HepG2 (cell line): Measurements from ENCODE around the gene CD7. TPM values are rescaled to one million over a fixed set of nuclear protein-coding genes. Genes with fewer than 3 reads are reported as not detected.

Experiments
- CEBPG ChIP-seq: IDR thresholded peaks from 2 replicates; pipeline ENCODE4 v1.6.1; 2016
- SNAPC2 ChIP-seq: sonication (generic); formaldehyde crosslinking; IDR thresholded peaks from 2 replicates; pipeline ENCODE4 v1.8.1; 2022; ENCODE audit warnings: mild to moderate bottlenecking, missing genetic modification reagents
- ZBTB7B ChIP-seq: sonication (generic); formaldehyde crosslinking; IDR thresholded peaks from 2 replicates; pipeline ENCODE4 v1.4.0; 2020; ENCODE audit warnings: missing genetic modification reagents
- ZNF296 ChIP-seq: sonication (generic); formaldehyde crosslinking; conservative IDR thresholded peaks from 2 replicates; pipeline ENCODE4 v1.5.0; 2020; ENCODE audit warnings: mild to moderate bottlenecking, missing genetic modification reagents
- ZNF430 ChIP-seq: sonication (generic); formaldehyde crosslinking; IDR thresholded peaks from 2 replicates; pipeline ENCODE4 v1.9.0; 2021; ENCODE audit warnings: mild to moderate bottlenecking, missing genetic modification reagents
- ZNF607 ChIP-seq: sonication (generic); formaldehyde crosslinking; IDR thresholded peaks from 2 replicates; pipeline ENCODE4 v1.5.1; 2020; ENCODE audit warnings: missing genetic modification reagents, mild to moderate bottlenecking, borderline replicate concordance
- ZNF761 ChIP-seq: sonication (generic); formaldehyde crosslinking; conservative IDR thresholded peaks from 2 replicates; pipeline ENCODE4 v1.4.0; 2020; ENCODE audit warnings: mild to moderate bottlenecking, missing genetic modification reagents
- ZNF781 ChIP-seq: sonication (generic); formaldehyde crosslinking; IDR thresholded peaks from 2 replicates; pipeline ENCODE4 v1.5.1; 2020; ENCODE audit warnings: borderline replicate concordance, mild to moderate bottlenecking, missing genetic modification reagents; ENCODE audit errors: not compliant biosample characterization
- ZNF816 ChIP-seq: sonication (generic); formaldehyde crosslinking; IDR thresholded peaks from 2 replicates; pipeline ENCODE4 v1.8.0; 2022; ENCODE audit warnings: missing genetic modification reagents, mild to moderate bottlenecking, borderline replicate concordance
- polyA plus RNA-seq, 8 experiments: library from polyadenylated mRNA; depleted of rRNA in 3 of 8; stranded (reverse) in 7 of 8; unstranded in 1 of 8; fragments of >200 nt; fragmentation: Illumina TruSeq in 4 of 8; extraction: Trizol in 4 of 8; gene quantifications; 2 replicates each; pipeline versions ENCODE4 v1.2.1 to v1.2.3, GENCODE V29; 2011 to 2016; ENCODE audit warnings: low read depth in 4 of 8, missing spikeins in 1 of 8, mixed read lengths in 1 of 8; ENCODE audit not compliant: insufficient read depth in 1 of 8
- total RNA-seq, 5 experiments: library from RNA; depleted of rRNA; stranded (reverse); fragments of >200 nt; fragmentation: Illumina TruSeq; extraction: Trizol; gene quantifications; 2 replicates each; pipeline ENCODE4 v1.2.3, GENCODE V29; 2016; ENCODE audit warnings: low read depth in 1 of 5
- TF ChIP-seq, protein P1 (sequence below): sonication (generic); formaldehyde crosslinking; IDR thresholded peaks from 2 replicates; pipeline ENCODE4 v1.4.0; 2020; ENCODE audit warnings: missing genetic modification reagents
- TF ChIP-seq, protein P2 (sequence below): sonication (generic); formaldehyde crosslinking; IDR thresholded peaks from 2 replicates; pipeline ENCODE4 v1.4.0; 2020; ENCODE audit warnings: missing genetic modification reagents, borderline replicate concordance

Gene CD7
- total and polyA plus RNA-seq, 2 of the 13 experiments (the other 11 are each of a cell fraction or from before 2014, with no cell fraction given) = 67.6 to 76.4 TPM

DNA sequence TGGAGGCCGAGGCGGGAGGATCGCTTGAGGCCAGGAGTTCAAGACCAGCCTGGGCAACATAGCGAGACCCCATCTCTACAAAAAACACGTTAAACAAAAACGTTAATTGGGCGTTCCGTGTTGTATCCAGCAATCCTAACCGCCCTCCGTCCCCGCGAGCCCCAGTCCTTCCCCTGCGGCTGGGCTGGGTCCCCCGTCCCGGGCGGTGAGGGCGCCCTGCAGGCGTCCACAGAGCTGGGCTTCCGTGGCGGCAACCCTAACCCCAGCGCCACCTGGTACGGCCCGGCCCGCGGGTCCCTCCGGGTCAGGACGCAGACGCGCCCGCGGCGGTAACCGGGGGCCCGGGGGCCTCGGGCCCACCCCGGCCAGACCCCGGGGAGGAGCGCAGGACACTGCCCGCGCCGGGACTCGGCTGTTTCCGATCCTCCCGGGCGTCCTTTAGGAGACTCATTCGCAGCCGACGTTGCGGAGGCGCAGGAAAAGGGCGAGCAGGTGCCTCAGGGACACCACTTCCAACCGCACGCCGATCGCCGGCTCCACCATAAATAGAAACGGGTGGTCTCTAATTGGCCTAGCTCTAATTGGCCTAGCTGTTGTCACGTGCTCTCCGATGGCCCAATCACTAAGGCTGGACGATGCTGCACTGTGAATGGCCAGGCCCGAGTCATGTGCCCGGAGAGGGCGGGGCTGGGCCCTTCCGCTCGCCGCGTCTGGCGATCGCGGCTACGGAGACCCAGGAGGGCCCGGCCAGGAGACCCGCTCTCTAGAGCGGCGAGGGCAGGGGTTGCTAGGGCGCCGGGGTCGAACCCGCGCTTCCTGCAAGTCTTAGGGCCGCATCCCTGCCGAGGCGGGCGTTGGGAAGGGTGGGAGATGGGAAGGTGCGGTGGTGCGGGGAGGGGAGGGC, 24.9 kb downstream of the CD7 start (continued):
- TF ChIP-seq, protein P1, sequence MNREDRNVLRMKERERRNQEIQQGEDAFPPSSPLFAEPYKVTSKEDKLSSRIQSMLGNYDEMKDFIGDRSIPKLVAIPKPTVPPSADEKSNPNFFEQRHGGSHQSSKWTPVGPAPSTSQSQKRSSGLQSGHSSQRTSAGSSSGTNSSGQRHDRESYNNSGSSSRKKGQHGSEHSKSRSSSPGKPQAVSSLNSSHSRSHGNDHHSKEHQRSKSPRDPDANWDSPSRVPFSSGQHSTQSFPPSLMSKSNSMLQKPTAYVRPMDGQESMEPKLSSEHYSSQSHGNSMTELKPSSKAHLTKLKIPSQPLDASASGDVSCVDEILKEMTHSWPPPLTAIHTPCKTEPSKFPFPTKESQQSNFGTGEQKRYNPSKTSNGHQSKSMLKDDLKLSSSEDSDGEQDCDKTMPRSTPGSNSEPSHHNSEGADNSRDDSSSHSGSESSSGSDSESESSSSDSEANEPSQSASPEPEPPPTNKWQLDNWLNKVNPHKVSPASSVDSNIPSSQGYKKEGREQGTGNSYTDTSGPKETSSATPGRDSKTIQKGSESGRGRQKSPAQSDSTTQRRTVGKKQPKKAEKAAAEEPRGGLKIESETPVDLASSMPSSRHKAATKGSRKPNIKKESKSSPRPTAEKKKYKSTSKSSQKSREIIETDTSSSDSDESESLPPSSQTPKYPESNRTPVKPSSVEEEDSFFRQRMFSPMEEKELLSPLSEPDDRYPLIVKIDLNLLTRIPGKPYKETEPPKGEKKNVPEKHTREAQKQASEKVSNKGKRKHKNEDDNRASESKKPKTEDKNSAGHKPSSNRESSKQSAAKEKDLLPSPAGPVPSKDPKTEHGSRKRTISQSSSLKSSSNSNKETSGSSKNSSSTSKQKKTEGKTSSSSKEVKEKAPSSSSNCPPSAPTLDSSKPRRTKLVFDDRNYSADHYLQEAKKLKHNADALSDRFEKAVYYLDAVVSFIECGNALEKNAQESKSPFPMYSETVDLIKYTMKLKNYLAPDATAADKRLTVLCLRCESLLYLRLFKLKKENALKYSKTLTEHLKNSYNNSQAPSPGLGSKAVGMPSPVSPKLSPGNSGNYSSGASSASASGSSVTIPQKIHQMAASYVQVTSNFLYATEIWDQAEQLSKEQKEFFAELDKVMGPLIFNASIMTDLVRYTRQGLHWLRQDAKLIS (CRISPR knock-in tag) = no peak
- TF ChIP-seq CEBPG (CRISPR knock-in tag) (peak; percentile 54; the same call in 1 of the 2 replicates), ZNF607 (peak; percentile 68), ZBTB7B (CRISPR knock-in tag) (peak; percentile 79), SNAPC2 (CRISPR knock-in tag) (peak; percentile 94; the same call in 1 of the 2 replicates), ZNF296 (CRISPR knock-in tag) (no peak), ZNF761 (no peak), ZNF430 (peak; percentile 78; the same call in 1 of the 2 replicates), ZNF781 (CRISPR knock-in tag) (peak; percentile 24), ZNF816 (0 out of 2 replicates have a peak, but pooled peaks have one; percentile 67)
- TF ChIP-seq, protein P2, sequence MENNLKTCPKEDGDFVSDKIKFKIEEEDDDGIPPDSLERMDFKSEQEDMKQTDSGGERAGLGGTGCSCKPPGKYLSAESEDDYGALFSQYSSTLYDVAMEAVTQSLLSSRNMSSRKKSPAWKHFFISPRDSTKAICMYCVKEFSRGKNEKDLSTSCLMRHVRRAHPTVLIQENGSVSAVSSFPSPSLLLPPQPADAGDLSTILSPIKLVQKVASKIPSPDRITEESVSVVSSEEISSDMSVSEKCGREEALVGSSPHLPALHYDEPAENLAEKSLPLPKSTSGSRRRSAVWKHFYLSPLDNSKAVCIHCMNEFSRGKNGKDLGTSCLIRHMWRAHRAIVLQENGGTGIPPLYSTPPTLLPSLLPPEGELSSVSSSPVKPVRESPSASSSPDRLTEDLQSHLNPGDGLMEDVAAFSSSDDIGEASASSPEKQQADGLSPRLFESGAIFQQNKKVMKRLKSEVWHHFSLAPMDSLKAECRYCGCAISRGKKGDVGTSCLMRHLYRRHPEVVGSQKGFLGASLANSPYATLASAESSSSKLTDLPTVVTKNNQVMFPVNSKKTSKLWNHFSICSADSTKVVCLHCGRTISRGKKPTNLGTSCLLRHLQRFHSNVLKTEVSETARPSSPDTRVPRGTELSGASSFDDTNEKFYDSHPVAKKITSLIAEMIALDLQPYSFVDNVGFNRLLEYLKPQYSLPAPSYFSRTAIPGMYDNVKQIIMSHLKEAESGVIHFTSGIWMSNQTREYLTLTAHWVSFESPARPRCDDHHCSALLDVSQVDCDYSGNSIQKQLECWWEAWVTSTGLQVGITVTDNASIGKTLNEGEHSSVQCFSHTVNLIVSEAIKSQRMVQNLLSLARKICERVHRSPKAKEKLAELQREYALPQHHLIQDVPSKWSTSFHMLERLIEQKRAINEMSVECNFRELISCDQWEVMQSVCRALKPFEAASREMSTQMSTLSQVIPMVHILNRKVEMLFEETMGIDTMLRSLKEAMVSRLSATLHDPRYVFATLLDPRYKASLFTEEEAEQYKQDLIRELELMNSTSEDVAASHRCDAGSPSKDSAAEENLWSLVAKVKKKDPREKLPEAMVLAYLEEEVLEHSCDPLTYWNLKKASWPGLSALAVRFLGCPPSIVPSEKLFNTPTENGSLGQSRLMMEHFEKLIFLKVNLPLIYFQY (CRISPR knock-in tag) = peak; percentile 57; the same call in 1 of the 2 replicates
